NOMO-1 treated with DMSO at 0.1 percent for 48 hours (cell line): ENCODE measurements around the gene ARHGAP15.

Source experiments
- DNase-seq: peaks from one replicate; lab custom pipeline; 2025; ENCODE audit not compliant: unreplicated experiment; lab: John Stamatoyannopoulos, UW

Gene ARHGAP15

DNA sequence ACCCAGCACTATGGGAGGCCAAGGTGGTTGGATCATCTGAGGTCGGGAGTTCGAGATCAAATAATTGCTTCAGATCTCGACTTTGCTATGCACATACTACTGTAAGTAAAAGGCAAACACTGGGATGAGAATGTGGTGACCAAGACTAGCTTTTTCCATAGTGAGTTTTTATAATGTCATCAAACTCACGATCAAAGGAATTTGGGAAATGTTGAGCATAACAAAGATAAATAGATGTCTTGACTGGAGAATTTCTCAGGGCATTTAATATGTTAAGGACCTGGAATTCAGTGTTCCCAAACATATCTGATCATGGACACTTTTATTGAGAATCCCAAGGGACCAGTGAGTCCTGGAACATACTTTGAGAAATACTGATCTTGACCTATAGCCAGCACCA is 205.6 kb downstream of the ARHGAP15 start:
- no peak for DNase-seq

GRCh38 chr2:143336719-143337210 is 207.5 kb downstream of the ARHGAP15 start:
- no peak for DNase-seq

GRCh38 chr2:143341478-143341877 is 212.3 kb downstream of the ARHGAP15 start:
- no peak for DNase-seq

DNA sequence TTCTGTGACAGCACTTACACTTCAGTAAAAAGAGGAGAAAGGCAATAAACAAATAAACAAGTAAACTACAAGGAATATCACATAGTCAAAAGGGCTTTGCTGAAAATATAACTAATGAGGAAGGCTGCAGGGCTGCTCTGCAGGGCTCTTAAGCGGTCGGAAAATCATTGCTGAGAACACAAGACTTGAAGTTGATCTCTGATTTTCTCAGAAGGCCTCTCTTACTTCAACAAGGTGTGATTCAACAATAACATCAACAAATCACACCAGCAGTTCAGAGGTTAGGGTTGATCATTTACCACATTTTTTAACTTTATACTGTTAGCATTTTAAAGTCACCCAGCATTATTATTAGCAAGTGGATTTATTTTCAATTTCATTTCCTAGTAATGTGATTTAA is 215.6 kb downstream of the ARHGAP15 start:
- no peak for DNase-seq

DNA sequence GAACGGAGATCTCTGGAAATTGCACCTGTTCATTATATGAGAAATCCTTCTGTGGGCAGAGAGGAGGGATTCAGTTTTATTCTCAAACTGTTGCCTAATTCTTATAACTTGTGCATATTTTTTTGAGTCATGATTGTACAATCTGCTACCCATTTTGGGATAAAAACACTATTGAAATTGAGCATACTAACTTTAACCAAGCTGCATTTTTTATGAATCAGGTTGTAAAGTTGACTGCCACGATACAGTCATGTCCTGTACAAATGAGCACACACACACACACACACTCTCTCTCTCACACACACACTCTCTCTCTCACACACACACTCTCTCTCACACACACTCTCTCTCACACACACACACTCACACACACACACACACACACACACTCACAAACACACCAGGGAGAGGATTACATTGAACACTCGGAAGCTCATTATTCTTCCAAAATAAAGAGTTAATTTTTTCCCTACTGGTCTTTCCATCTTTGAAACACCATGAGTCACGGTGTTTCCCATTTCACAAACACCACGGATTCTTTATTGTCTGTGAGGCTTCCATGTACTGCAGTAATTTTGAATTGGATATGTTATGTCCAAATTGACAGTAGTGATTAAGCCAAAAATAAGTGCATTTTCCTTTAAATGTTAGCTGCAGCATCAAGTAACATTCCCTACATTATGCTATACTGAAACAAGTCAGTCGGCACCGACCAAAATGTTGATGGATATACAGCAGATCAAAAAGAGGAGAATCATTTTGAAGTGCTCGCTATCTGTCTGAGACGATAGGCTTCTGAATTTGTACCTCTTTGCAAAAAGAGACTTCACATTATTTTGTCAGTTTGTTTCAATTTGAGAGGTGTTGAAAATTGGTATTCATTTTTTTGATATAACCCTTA is 216.9 kb downstream of the ARHGAP15 start:
- no peak for DNase-seq

GRCh38 chr2:143347271-143347695 is 218.1 kb downstream of the ARHGAP15 start:
- no peak for DNase-seq

- DNase-seq: no peak
These were observed 218.7 kb downstream of the ARHGAP15 start for GRCh38 chr2:143347901-143348414.

- no peak for DNase-seq
These were observed 225.0 kb downstream of the ARHGAP15 start for GRCh38 chr2:143354050-143354750.

GRCh38 chr2:143355870-143356269 is 226.7 kb downstream of the ARHGAP15 start:
- no peak for DNase-seq

- no peak for DNase-seq
These were observed 227.1 kb downstream of the ARHGAP15 start for GRCh38 chr2:143356336-143356735.

- no peak for DNase-seq
These were observed 227.7 kb downstream of the ARHGAP15 start for GRCh38 chr2:143356736-143357446.

DNA sequence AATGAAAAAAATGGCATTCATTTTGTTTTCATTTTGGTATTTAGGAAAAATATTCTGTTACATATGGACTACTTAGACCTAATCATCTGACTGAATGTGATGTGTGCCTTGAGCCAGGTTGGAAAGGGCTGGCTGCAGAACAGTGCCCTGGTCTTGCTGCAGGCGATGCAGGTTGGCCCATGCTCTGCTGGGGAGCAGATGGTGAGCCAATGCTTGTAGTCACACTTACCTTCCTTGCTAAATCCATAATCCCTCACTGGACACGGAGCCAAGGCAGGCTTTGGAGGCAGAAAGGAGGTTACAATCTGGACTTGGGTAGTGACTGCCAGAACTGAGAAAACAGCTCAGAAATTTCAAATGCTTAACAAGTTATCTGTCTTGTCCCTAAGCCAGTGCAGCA is 228.7 kb downstream of the ARHGAP15 start:
- no peak for DNase-seq

DNA sequence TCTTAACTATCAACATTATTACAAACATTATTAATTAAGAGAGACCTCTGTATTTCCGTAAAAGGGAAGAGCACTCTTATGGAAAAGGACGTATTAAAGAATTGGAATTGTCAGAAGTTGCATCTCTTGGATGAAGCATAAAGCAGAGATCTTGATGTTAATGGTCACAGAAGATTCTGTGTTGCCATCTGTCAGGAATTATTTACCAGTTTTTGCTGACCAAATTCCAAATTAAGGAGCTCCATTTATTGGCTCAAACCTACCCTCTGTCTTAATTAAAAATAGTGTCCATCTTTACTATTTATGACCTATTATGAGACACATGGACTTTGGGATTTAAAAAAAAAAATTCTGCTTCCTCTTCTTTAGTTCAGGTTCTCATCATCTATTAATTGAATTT is 232.1 kb downstream of the ARHGAP15 start:
- no peak for DNase-seq

GRCh38 chr2:143371616-143372015 is 242.4 kb downstream of the ARHGAP15 start:
- no peak for DNase-seq

DNA sequence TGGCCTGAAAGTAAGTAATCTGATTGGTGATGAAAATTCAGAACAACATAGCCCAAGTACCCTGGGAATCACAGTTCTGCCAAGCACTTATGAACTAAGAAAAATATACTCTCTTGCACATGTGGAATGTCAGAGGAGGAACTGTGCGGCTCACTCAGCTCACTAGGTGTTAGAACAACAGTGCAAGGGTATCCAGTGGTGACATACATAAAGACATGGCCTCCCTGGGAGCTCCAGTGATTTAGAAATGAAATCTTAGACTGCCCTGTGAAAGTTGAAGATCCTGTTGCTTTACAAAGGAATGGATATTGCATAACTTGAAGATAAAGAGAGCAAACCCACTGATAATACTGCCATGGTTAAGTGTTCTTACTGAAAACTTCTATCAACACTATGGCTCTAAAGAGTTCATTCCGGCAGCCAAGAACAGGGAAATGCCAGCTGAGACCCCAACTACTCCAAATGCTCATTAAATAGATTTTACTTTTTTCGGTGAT is 246.2 kb downstream of the ARHGAP15 start:
- no peak for DNase-seq

- no peak for DNase-seq
These were observed 249.8 kb downstream of the ARHGAP15 start for GRCh38 chr2:143378996-143379395.

GRCh38 chr2:143379955-143380354 is 250.7 kb downstream of the ARHGAP15 start:
- no peak for DNase-seq

GRCh38 chr2:143382573-143382972 is 253.4 kb downstream of the ARHGAP15 start:
- DNase-seq: no peak

DNA sequence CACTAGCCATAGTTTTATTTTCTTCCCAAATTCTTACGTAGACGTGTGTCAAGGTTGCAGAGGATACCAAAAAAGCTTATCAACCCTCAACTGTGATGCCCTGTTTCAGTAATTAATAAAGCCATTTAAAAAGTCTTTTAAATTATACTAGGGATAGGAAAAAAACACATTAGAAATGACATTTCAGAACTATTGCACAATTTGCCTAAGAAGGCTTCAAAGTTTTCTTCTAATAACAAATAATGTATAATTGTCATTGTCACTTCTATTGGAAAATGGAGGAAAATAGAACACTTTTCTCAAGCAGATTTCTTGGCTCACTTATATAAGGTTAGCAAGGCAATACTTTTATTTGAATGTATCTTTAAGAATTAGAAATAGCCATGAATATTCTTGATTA is 253.8 kb downstream of the ARHGAP15 start:
- DNase-seq: no peak

DNA sequence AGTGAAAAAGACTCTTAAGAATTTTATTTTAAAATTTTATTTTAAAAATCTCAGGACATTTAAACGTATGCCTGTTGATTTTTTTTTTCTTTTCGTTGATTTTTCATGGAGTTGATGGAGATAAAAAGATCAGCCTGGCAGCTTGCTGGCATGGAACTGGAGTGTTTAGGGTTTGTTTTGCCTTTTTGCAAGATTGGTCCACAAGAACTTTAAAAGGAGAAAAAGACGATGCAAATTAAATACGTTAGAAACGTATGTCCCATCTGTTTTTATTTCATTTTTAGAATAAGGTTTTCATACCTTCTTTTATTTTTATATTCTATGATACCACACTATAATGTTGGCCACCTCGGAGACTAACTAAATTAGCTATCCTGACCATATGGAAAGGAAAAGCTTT is 254.9 kb downstream of the ARHGAP15 start:
- no peak for DNase-seq

DNA sequence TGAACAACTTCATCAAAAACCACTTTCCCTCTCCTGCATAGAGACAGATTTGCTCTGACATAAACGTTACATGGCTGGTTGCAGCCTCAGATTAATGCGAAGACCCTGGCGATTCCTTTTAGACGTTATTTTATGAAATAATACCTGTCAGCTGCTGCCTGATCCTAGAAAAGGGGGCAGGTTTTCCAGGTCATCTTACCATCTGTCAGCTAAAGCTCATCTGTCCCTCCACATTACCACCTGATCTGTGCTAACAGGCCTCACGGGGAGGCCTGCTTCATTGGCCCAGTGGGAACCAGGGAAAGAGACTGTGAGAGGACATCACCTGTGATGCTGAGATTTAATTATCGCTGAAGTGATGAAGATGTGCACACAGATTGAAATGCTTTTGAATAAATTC is 261.0 kb downstream of the ARHGAP15 start:
- no peak for DNase-seq
